Endothelial cell (in vitro differentiated cells): ENCODE measurements around the gene PGM1. TPM values are rescaled to one million over a fixed set of nuclear protein-coding genes. Genes with fewer than 3 reads are reported as not detected.

Source experiments
- DNase-seq: peaks from one replicate; pipeline ENCODE4 v3.0.0; 2021; ENCODE audit warnings: low spot score
- H3K27ac Mint-ChIP-seq: one replicate; pipeline ENCODE4 v1.8.0; 2021; ENCODE audit warnings: mixed read lengths, inconsistent platforms; ENCODE audit not compliant: unreplicated experiment
- H3K27me3 Mint-ChIP-seq: one replicate; pipeline ENCODE4 v1.8.0; 2021; ENCODE audit warnings: mild to moderate bottlenecking, moderate library complexity, mixed read lengths, inconsistent platforms; ENCODE audit not compliant: unreplicated experiment
- H3K36me3 Mint-ChIP-seq: one replicate; pipeline ENCODE4 v1.8.0; 2021; ENCODE audit warnings: mild to moderate bottlenecking, low read depth, mixed read lengths, inconsistent platforms; ENCODE audit not compliant: unreplicated experiment
- H3K4me1 Mint-ChIP-seq: one replicate; pipeline ENCODE4 v1.8.0; 2021; ENCODE audit warnings: mild to moderate bottlenecking, mixed read lengths, inconsistent platforms; ENCODE audit not compliant: unreplicated experiment
- H3K4me3 Mint-ChIP-seq: one replicate; pipeline ENCODE4 v1.8.0; 2021; ENCODE audit warnings: mild to moderate bottlenecking, mixed read lengths, inconsistent platforms; ENCODE audit not compliant: unreplicated experiment
- H3K9me3 Mint-ChIP-seq: one replicate; pipeline ENCODE4 v1.8.0; 2021; ENCODE audit warnings: mixed read lengths, inconsistent platforms; ENCODE audit not compliant: unreplicated experiment
- CTCF ChIP-seq: fragments of 200-600 bp; sonication (generic); IDR thresholded peaks from one replicate; pipeline ENCODE4 v1.5.0; 2021; ENCODE audit warnings: antibody characterized with exemption; ENCODE audit not compliant: unreplicated experiment
- total RNA-seq: library from RNA; stranded (reverse); fragmentation: NEBNext Ultra II Directional; extraction: Animal tissue kit (Norgen Biotek cat#: 25700); gene quantifications from one replicate; pipeline ENCODE4 v1.2.1, GENCODE V29; 2021; ENCODE audit not compliant: unreplicated experiment

Gene PGM1
- total RNA-seq, 1 donor from 2014 or later = 30.6 TPM

- H3K36me3 Mint-ChIP-seq = peaks cover 9% of the 10 kb centered on the region
- no peaks in the 10 kb centered on the region for H3K9me3 Mint-ChIP-seq
- no peaks in the 10 kb centered on the region for H3K27me3 Mint-ChIP-seq
- H3K27ac Mint-ChIP-seq = no peak overlapping the region
- peaks cover 17% of the 10 kb centered on the region for H3K4me1 Mint-ChIP-seq
- TF ChIP-seq CTCF = no peak
- H3K4me3 Mint-ChIP-seq = no peak overlapping the region
- no peak for DNase-seq
Measured at GRCh38 chr1:63665410-63665809, 72.2 kb downstream of the PGM1 start.

- Mint-ChIP-seq H3K27ac (no peak overlapping the region), H3K4me1 (peaks cover 17% of the 10 kb centered on the region), H3K4me3 (no peak overlapping the region), H3K9me3 (no peaks in the 10 kb centered on the region), H3K36me3 (peaks cover 9% of the 10 kb centered on the region), H3K27me3 (no peaks in the 10 kb centered on the region)
- TF ChIP-seq CTCF = no peak
- DNase-seq = no peak
Measured at GRCh38 chr1:63665824-63666223, 72.6 kb downstream of the PGM1 start.

GRCh38 chr1:63668298-63668697 is 75.1 kb downstream of the PGM1 start:
- no peak overlapping the region for H3K27ac Mint-ChIP-seq
- peaks cover 2% of the 10 kb centered on the region for H3K4me1 Mint-ChIP-seq
- H3K9me3 Mint-ChIP-seq = no peaks in the 10 kb centered on the region
- peaks cover 3% of the 10 kb centered on the region for H3K36me3 Mint-ChIP-seq
- DNase-seq = no peak
- TF ChIP-seq CTCF = no peak
- H3K27me3 Mint-ChIP-seq = no peaks in the 10 kb centered on the region
- H3K4me3 Mint-ChIP-seq = no peak overlapping the region

- Mint-ChIP-seq H3K27ac (no peak overlapping the region), H3K36me3 (no peaks in the 10 kb centered on the region), H3K4me1 (no peaks in the 10 kb centered on the region), H3K9me3 (no peaks in the 10 kb centered on the region), H3K27me3 (no peaks in the 10 kb centered on the region), H3K4me3 (no peak overlapping the region)
- TF ChIP-seq CTCF = no peak
- no peak for DNase-seq
Measured at GRCh38 chr1:63669151-63669961, 76.1 kb downstream of the PGM1 start.

- no peaks in the 10 kb centered on the region for H3K27me3 Mint-ChIP-seq
- no peak overlapping the region for H3K4me3 Mint-ChIP-seq
- TF ChIP-seq CTCF = no peak
- H3K9me3 Mint-ChIP-seq = no peaks in the 10 kb centered on the region
- no peaks in the 10 kb centered on the region for H3K36me3 Mint-ChIP-seq
- DNase-seq = no peak
- no peaks in the 10 kb centered on the region for H3K4me1 Mint-ChIP-seq
- H3K27ac Mint-ChIP-seq = no peak overlapping the region
Measured at GRCh38 chr1:63670164-63670563, 77.0 kb downstream of the PGM1 start.
